Common myeloid progenitor, CD34-positive (primary cell): ENCODE measurements around the gene ONECUT3.

ENCODE experiments used
- CTCF ChIA-PET: fragments of 350-600 bp; sonication (Branson Sonifier 250); formaldehyde crosslinking; loops from one replicate; lab custom pipeline; 2021; ENCODE audit warnings: antibody characterized with exemption; lab: Charles Lee
- POLR2A ChIA-PET: fragments of 350-600 bp; sonication (Branson Sonifier 250); formaldehyde crosslinking; loops from one replicate; lab custom pipeline; 2021; ENCODE audit warnings: antibody characterized with exemption; lab: Charles Lee
- DNase-seq, 3 donors: peaks; one replicate each; pipeline versions ENCODE4 v3.0.0 to v3.0.0-alpha.2; 2013
- H3K27ac ChIP-seq, 2 experiments: 1 replicate in 1 of 2; 2 replicates in 1 of 2; pipeline ENCODE4 v1.7.0; 2013; ENCODE audit warnings: inconsistent platforms in 2 of 2, low read length in 2 of 2, mild to moderate bottlenecking in 2 of 2, low read depth in 1 of 2, moderate library complexity in 1 of 2; ENCODE audit not compliant: severe bottlenecking in 2 of 2, insufficient read depth in 1 of 2, poor library complexity in 1 of 2
- H3K27me3 ChIP-seq, 5 experiments: replicated peaks in 2 of 5; 1 replicate in 3 of 5; 2 replicates in 2 of 5; pipeline versions ENCODE4 v1.6.1 to v1.7.0; 2013; ENCODE audit warnings: low read length in 4 of 5, mild to moderate bottlenecking in 2 of 5, moderate library complexity in 2 of 5, inconsistent platforms in 1 of 5; ENCODE audit not compliant: insufficient read depth in 5 of 5, control insufficient read depth in 4 of 5
- H3K36me3 ChIP-seq, 4 experiments: 1 replicate in 2 of 4; 2 replicates in 2 of 4; pipeline versions ENCODE4 v1.6.1 to v1.7.0; 2013; ENCODE audit warnings: low read length in 3 of 4, control low read depth in 1 of 4, mild to moderate bottlenecking in 1 of 4; ENCODE audit not compliant: control insufficient read depth in 4 of 4, insufficient read depth in 4 of 4
- H3K4me1 ChIP-seq, 4 experiments: 1 replicate in 3 of 4; 2 replicates in 1 of 4; pipeline versions ENCODE4 v1.6.1 to v1.7.1; 2013; ENCODE audit warnings: low read length in 3 of 4, mild to moderate bottlenecking in 3 of 4, control low read depth in 1 of 4, inconsistent platforms in 1 of 4, moderate library complexity in 1 of 4; ENCODE audit not compliant: control insufficient read depth in 4 of 4, insufficient read depth in 4 of 4; ENCODE audit errors: control extremely low read depth in 1 of 4
- H3K4me3 ChIP-seq, 7 experiments: 1 replicate in 4 of 7; 2 replicates in 3 of 7; pipeline versions ENCODE4 v1.5.1 to v1.7.0; 2013; ENCODE audit warnings: mild to moderate bottlenecking in 7 of 7, low read length in 6 of 7, moderate library complexity in 6 of 7, inconsistent platforms in 2 of 7, low read depth in 2 of 7, control low read depth in 1 of 7; ENCODE audit not compliant: insufficient read depth in 4 of 7, control insufficient read depth in 1 of 7; ENCODE audit errors: extremely low read depth in 1 of 7
- H3K9me3 ChIP-seq, 5 experiments: 1 replicate in 4 of 5; 2 replicates in 1 of 5; pipeline versions ENCODE4 v1.6.1 to v1.7.1; 2013; ENCODE audit warnings: low read length in 4 of 5, mild to moderate bottlenecking in 2 of 5, inconsistent platforms in 1 of 5, low read depth in 1 of 5, moderate library complexity in 1 of 5; ENCODE audit not compliant: control insufficient read depth in 4 of 5, insufficient read depth in 2 of 5; ENCODE audit errors: control extremely low read depth in 1 of 5
- WGBS: methylation state at CpG from one replicate; pipeline ENCODE4 v1.1.5; 2013; ENCODE audit not compliant: insufficient coverage; 5-methylcytosine and 5-hydroxymethylcytosine counted together

ONECUT3 gene

DNA sequence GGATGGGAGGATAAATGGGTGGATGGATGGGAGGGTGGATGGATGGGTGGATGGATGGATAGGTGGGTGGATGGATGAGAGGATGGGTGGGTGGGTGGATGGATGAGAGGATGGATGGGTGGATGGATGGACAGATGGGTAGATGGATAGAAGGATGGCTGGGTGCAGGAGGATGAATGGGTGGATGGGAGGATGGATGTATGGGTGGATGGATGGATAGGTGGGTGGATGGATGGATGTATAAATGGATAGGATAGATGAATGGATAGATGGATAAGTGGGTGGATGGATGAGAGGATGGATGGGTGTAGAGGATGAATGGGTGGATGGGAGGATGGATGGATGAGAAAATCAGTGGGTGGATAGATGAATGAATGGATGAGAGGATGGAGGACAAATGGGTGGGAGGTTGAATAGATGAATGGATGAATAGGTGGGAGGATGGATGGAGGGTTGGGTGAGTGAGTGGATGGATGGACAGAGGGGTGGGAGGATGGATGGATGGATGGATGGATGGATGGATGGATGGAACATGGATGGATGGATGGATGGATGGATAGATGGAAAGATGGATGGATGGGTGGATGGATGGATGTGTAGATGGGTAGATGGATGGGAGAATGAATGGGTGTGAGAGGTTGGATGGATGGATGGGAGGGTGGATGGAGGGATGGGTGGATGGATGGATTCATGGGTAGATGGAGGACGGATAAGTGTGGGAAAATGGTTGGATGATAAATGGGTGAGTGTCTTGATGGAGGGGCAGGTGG lies 35.9 kb upstream of the ONECUT3 start:
- ChIA-PET POLR2A (no interaction called here), CTCF (no interaction called here)
- Histone ChIP-seq H3K27ac (no peak overlapping the region), H3K27me3 (peaks cover under 1 to 76% (median 16%) of the 10 kb centered on the region in 5 experiments), H3K4me3 (no peak overlapping the region), H3K9me3 (peaks cover 0 to 1% (median 0%) of the 10 kb centered on the region in 5 experiments), H3K4me1 (no peaks in the 10 kb centered on the region), H3K36me3 (no peaks in the 10 kb centered on the region)
- DNase-seq: no peak
- 100% methylated on average over 1 of the region's 1 CpG for WGBS

DNA sequence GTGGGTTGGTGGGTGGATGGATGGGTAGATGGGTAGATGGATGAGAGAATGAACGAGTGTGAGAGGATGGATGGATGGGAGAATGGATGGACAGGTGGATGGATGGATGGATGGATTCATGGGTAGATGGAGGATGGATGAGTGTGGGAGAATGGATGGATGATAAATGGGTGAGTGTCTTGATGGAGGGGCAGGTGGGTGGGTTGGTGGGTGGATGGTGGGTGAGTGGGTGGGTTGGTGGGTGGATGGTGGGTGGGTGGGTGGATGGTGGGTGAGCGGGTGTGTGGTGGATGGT lies 35.4 kb upstream of the ONECUT3 start:
- Histone ChIP-seq H3K27ac (no peak overlapping the region), H3K27me3 (peaks cover 3 to 79% (median 14%) of the 10 kb centered on the region in 5 experiments), H3K4me1 (no peaks in the 10 kb centered on the region), H3K36me3 (no peaks in the 10 kb centered on the region), H3K4me3 (no peak overlapping the region), H3K9me3 (peaks cover 0 to 1% (median 0%) of the 10 kb centered on the region in 5 experiments)
- CTCF ChIA-PET: no interaction called here
- WGBS: 83% methylated on average over 1 of the region's 2 CpGs
- DNase-seq: no peak
- POLR2A ChIA-PET: no interaction called here

DNA sequence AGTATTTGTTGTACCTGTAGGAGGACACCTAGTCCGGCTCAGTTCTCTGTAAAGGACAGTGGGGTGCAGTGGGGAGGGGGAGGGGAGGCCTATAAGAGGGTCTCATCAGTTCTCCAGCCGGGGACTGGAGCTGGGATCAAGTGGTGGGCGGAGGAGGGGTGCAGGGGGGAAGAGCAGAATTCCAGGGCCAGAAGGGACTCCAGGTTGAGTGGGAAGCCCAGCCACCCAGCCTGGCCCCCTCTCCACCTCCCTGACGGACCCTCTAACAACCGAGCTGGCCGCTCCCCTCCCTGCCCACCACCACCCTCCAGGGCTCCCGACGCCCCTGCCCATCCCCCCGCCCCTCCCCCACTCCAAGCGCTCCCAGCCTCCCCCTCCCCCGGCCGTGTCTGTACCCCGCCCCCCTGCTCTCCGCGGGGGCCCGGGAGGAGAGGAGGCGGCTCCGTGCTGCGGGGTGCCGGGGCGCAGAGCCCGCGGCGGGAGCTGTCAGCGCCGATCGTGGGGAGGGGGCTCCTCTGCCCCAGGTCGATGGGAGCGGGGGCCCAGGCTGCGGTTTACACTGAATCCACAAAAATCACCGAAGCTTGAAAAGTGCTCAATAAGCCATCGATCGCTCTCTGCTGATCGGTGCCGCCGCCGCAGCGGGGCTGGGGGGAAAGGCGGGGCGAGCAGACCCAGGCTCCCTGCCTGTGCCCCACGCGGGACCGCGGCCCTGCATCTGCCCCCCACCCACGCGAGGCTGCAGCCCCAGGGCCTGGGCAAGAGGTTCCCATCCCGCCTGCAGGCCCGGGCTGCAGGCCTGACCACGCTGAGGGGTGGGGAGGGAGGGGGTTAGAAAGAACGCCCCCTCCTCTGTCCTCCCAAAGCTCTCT lies 34.6 kb upstream of the ONECUT3 start:
- Histone ChIP-seq H3K27me3 (peaks cover 3 to 84% (median 14%) of the 10 kb centered on the region in 5 experiments), H3K27ac (no peak overlapping the region), H3K4me3 (no peak overlapping the region), H3K9me3 (peaks cover 0 to 1% (median 0%) of the 10 kb centered on the region in 5 experiments), H3K4me1 (no peaks in the 10 kb centered on the region), H3K36me3 (no peaks in the 10 kb centered on the region)
- ChIA-PET POLR2A (no interaction called here), CTCF (no interaction called here)
- 2% methylated on average over 28 of the region's 50 CpGs for WGBS
- no peak for DNase-seq

DNA sequence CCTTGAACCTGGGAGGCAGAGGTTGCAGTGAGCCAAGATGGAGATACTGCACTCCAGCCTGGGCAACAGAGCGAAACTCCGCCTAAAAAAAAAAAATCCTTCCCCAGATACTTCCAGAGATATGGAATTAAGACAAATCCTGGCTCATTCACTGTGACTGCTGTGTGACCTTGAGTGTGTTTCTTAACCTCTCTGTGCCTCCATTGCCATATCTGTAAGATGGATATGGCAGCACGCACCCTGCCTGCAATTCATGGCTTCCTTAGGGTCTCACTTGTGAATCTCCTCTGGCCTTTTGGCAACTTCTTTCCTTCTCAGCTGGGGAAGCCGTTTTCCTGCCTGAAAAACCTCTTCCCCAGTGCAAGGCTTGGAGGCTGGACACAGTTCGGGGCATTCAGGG lies 33.8 kb upstream of the ONECUT3 start:
- H3K4me1 ChIP-seq: no peaks in the 10 kb centered on the region
- ChIA-PET CTCF (interaction anchor here (1.2 to 1.6 kb wide), 2 partner anchors 22 to 47 kb away, joined by 3 read pairs; no protein-coding TSS in a partner anchor), POLR2A (no interaction called here)
- peaks cover 0 to 1% (median 0%) of the 10 kb centered on the region in 5 experiments for H3K9me3 ChIP-seq
- H3K4me3 ChIP-seq: no peak overlapping the region
- no peaks in the 10 kb centered on the region for H3K36me3 ChIP-seq
- H3K27me3 ChIP-seq: peaks cover 3 to 92% (median 15%) of the 10 kb centered on the region in 5 experiments
- DNase-seq: no peak
- 92% methylated on average over 4 of the region's 5 CpGs for WGBS
- H3K27ac ChIP-seq: no peak overlapping the region

DNA sequence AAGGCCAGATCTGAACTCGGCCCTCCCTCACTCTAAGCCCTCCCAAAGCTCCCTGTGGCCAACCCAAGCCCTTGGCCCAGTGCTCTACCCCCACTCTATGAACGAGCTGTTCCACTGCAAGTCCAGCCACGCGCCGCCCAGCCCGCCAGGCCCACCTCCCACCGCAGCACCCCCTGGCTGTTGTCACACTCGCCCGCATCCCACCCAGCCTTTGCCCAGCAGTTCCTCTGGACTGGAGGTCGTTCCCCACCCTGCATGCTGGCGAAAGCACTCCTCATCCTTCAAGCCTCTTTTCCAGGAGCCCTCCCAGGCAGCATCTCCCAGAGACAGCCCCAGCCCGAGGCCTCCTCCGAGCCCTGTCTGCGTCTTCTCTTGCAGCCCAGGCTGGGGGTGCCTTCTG lies 33.1 kb upstream of the ONECUT3 start:
- ChIA-PET CTCF (interaction anchor here (1.2 to 1.6 kb wide), 2 partner anchors 22 to 48 kb away, joined by 3 read pairs; no protein-coding TSS in a partner anchor), POLR2A (no interaction called here)
- Histone ChIP-seq H3K4me3 (no peak overlapping the region), H3K27ac (no peak overlapping the region), H3K27me3 (peaks cover 3 to 95% (median 20%) of the 10 kb centered on the region in 5 experiments), H3K36me3 (no peaks in the 10 kb centered on the region), H3K4me1 (peaks cover 0 to under 1% (median 0%) of the 10 kb centered on the region in 4 experiments), H3K9me3 (peaks cover 0 to 1% (median 0%) of the 10 kb centered on the region in 5 experiments)
- DNase-seq: no peak
- WGBS: 55% methylated on average over 10 of the region's 14 CpGs

DNA sequence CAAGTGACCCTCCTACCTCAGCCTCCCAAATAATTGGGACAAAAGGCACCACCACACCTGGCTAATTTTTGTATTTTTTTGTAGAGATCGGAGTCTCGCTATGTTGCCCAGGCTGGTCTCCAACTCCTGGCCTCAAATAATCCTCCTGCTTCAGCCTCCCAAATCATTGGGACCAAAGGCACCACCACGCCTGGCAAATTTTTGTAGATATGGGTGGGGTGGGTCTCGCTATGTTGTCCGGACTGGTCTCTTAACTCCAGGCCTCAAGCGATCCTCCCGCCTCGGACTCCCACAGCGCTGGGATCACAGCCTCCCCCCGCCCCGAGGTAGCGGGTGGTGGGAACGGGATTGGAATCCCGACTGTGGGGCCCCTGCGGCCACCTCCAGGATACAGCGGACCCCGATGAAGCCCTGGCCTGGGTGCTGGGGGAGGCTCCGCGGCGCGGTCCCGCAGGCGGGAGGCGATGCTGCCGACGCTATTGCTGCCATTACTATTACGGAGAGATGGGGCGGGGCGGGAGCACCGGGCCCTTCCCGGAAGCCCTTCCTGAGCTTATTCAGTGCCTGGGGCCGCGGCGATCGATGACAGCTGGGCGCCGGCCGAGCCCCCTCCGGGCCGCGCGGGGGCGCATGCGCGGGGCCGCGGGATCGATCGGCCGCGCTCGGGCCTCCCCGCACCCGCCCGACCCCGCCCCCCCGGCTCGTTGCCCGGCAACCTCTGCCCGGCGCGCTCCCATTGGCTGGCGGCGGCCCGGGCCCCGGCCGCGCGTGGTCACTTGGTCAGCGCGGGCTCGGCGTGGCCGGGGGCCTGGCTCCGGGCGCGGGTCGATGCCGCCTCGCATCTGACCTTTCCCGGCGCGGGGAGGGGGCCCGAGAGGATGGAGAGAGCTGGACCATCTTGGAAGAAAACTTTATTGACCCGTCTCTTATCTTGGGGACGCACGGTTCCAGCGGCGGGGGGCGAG lies 27.9 kb upstream of the ONECUT3 start:
- DNase-seq: no peak
- H3K27ac ChIP-seq: no peak overlapping the region
- WGBS: 6% methylated on average over 50 of the region's 90 CpGs
- H3K4me1 ChIP-seq: peaks cover 0 to 4% (median 1%) of the 10 kb centered on the region in 4 experiments
- CTCF ChIA-PET: interaction anchor here (1.0 kb wide), 1 partner anchor 53 kb away, joined by 3 read pairs; no protein-coding TSS in a partner anchor
- H3K4me3 ChIP-seq: peak overlapping the region in 2 of 7 experiments; percentile 11 to 42
- POLR2A ChIA-PET: no interaction called here
- no peaks in the 10 kb centered on the region for H3K9me3 ChIP-seq
- H3K36me3 ChIP-seq: no peaks in the 10 kb centered on the region
- H3K27me3 ChIP-seq: peaks cover 7 to 97% (median 26%) of the 10 kb centered on the region in 5 experiments
